IMR-90 (cell line): ENCODE data around the gene LDB1. TPM values are rescaled to one million over a fixed set of nuclear protein-coding genes. Genes with fewer than 3 reads are reported as not detected.

Experiments
- ATAC-seq: fragments of 200-7000 bp; cut with Tn5 transposase; 2 replicates; pipeline ENCODE4 v1.9.1; 2020; ENCODE audit warnings: low read depth, mild to moderate bottlenecking, moderate library complexity
- BruUV-seq: library from RNA; stranded (reverse); fragments of 400-500 nt; replicated peaks from 2 replicates; lab custom pipeline; 2021; lab: Mats Ljungman, UMichigan
- CTCF ChIA-PET: fragments of 300-600 bp; formaldehyde crosslinking; extraction: SDS; loops from one replicate; lab custom pipeline; 2021; ENCODE audit warnings: antibody characterized with exemption; lab: Yijun Ruan, JAX
- POLR2A ChIA-PET: fragments of 300-600 bp; sonication (Branson Sonifier 250); formaldehyde crosslinking; loops from one replicate; lab custom pipeline; 2022; ENCODE audit warnings: antibody characterized with exemption; ENCODE audit not compliant: unreplicated experiment; lab: Charles Lee
- DNase-seq: peaks from one replicate; pipeline ENCODE4 v3.0.0; 2013
- H2AFZ ChIP-seq: replicated peaks from 2 replicates; pipeline ENCODE3; 2013; ENCODE audit warnings: low read length, mild to moderate bottlenecking; ENCODE audit not compliant: poor library complexity
- H2AK5ac ChIP-seq: 2 replicates; pipeline ENCODE4 v1.6.1; 2013; ENCODE audit warnings: low read depth, low read length, inconsistent platforms
- H2AK9ac ChIP-seq: replicated peaks from 2 replicates; pipeline ENCODE3; 2013; ENCODE audit warnings: mild to moderate bottlenecking, low read depth, low read length, moderate library complexity; ENCODE audit not compliant: poor library complexity
- H2BK120ac ChIP-seq: 2 replicates; pipeline ENCODE4 v1.6.1; 2013; ENCODE audit warnings: low read depth, low read length, inconsistent platforms
- H2BK15ac ChIP-seq: 3 replicates; pipeline ENCODE4 v1.6.1; 2013; ENCODE audit warnings: low read depth, low read length, inconsistent platforms
- H2BK20ac ChIP-seq: 2 replicates; pipeline ENCODE4 v1.6.1; 2013; ENCODE audit warnings: low read depth, mild to moderate bottlenecking, inconsistent platforms, low read length, moderate library complexity
- H2BK5ac ChIP-seq: 2 replicates; pipeline ENCODE4 v1.6.1; 2013; ENCODE audit warnings: mild to moderate bottlenecking, low read depth, low read length, inconsistent platforms; ENCODE audit not compliant: poor library complexity, severe bottlenecking
- H3K14ac ChIP-seq: replicated peaks from 2 replicates; pipeline ENCODE4 v1.6.1; 2013; ENCODE audit warnings: low read depth, low read length, inconsistent platforms
- H3K18ac ChIP-seq: 2 replicates; pipeline ENCODE4 v1.6.1; 2013; ENCODE audit warnings: low read depth, low read length, control low read depth
- H3K23ac ChIP-seq: 2 replicates; pipeline ENCODE4 v1.6.1; 2013; ENCODE audit warnings: low read depth, low read length, inconsistent platforms
- H3K27ac ChIP-seq: 2 replicates; pipeline ENCODE4 v1.5.1; 2013; ENCODE audit warnings: mild to moderate bottlenecking, control low read depth, low read length; ENCODE audit not compliant: insufficient read depth
- H3K27me3 ChIP-seq: 2 replicates; pipeline ENCODE4 v1.6.1; 2013; ENCODE audit warnings: low read length; ENCODE audit not compliant: control insufficient read depth, insufficient read depth
- H3K36me3 ChIP-seq: 2 replicates; pipeline ENCODE4 v1.6.1; 2013; ENCODE audit warnings: low read length, mixed read lengths; ENCODE audit not compliant: control insufficient read depth, insufficient read depth
- H3K4ac ChIP-seq: 2 replicates; pipeline ENCODE4 v1.6.1; 2013; ENCODE audit warnings: low read depth, low read length, inconsistent platforms
- H3K4me1 ChIP-seq: 2 replicates; pipeline ENCODE4 v1.6.1; 2013; ENCODE audit warnings: low read length, mixed read lengths; ENCODE audit not compliant: control insufficient read depth, insufficient read depth
- H3K4me2 ChIP-seq: 2 replicates; pipeline ENCODE4 v1.6.1; 2013; ENCODE audit warnings: low read depth, mild to moderate bottlenecking, control low read depth, low read length, moderate library complexity
- H3K4me3 ChIP-seq: 2 replicates; pipeline ENCODE4 v1.5.1; 2013; ENCODE audit warnings: low read depth, mild to moderate bottlenecking, control low read depth, low read length, moderate library complexity; ENCODE audit not compliant: insufficient read depth
- H3K56ac ChIP-seq: 2 replicates; pipeline ENCODE4 v1.6.1; 2013; ENCODE audit warnings: low read length, inconsistent platforms; ENCODE audit not compliant: insufficient read depth; ENCODE audit errors: extremely low read depth
- H3K79me1 ChIP-seq, 2 experiments: 2 replicates each; pipeline ENCODE4 v1.6.1; 2013; ENCODE audit warnings: low read length in 2 of 2, inconsistent platforms in 1 of 2, low read depth in 1 of 2
- H3K9ac ChIP-seq: 2 replicates; pipeline ENCODE4 v1.6.1; 2013; ENCODE audit warnings: low read depth, low read length, control low read depth
- H3K9me1 ChIP-seq: 2 replicates; pipeline ENCODE4 v1.6.1; 2013; ENCODE audit warnings: low read length, inconsistent platforms; ENCODE audit not compliant: insufficient read depth
- H3K9me3 ChIP-seq: 2 replicates; pipeline ENCODE4 v1.6.1; 2013; ENCODE audit warnings: low read length; ENCODE audit not compliant: control insufficient read depth, insufficient read depth
- H4K20me1 ChIP-seq: 2 replicates; pipeline ENCODE4 v1.6.1; 2013; ENCODE audit warnings: low read length, inconsistent platforms; ENCODE audit not compliant: insufficient read depth
- H4K5ac ChIP-seq: 2 replicates; pipeline ENCODE4 v1.6.1; 2013; ENCODE audit warnings: mild to moderate bottlenecking, low read depth, low read length, control low read depth
- H4K8ac ChIP-seq, 2 experiments: 2 replicates each; pipeline ENCODE4 v1.6.1; 2013; ENCODE audit warnings: low read depth in 2 of 2, low read length in 2 of 2, control low read depth in 1 of 2, inconsistent platforms in 1 of 2
- H4K91ac ChIP-seq: 2 replicates; pipeline ENCODE4 v1.6.1; 2013; ENCODE audit warnings: low read depth, low read length, inconsistent platforms; ENCODE audit not compliant: insufficient read depth
- BHLHE40 ChIP-seq: fragments of 150-350 bp; IDR thresholded peaks from 2 replicates; pipeline ENCODE4 v1.6.1; 2016; ENCODE audit warnings: mild to moderate bottlenecking, low read depth, low read length
- CEBPB ChIP-seq: IDR thresholded peaks from 2 replicates; pipeline ENCODE4 v1.6.1; 2012; ENCODE audit warnings: low read depth, low read length, improper control_type of control experiment
- CHD1 ChIP-seq: IDR thresholded peaks from 2 replicates; pipeline ENCODE4 v1.6.1; 2012; ENCODE audit warnings: low read depth, low read length, improper control_type of control experiment
- CTCF ChIP-seq: conservative IDR thresholded peaks from 2 replicates; pipeline ENCODE4 v1.5.1; 2012; ENCODE audit warnings: mild to moderate bottlenecking, low read depth, low read length, improper control_type of control experiment
- ELK1 ChIP-seq: fragments of 150-350 bp; IDR thresholded peaks from 2 replicates; pipeline ENCODE4 v1.6.1; 2016; ENCODE audit warnings: low read depth, mild to moderate bottlenecking, low read length, moderate library complexity, borderline replicate concordance
- FOS ChIP-seq: fragments of 150-350 bp; IDR thresholded peaks from 2 replicates; pipeline ENCODE4 v1.6.1; 2016; ENCODE audit warnings: low read depth, low read length
- MAFK ChIP-seq: IDR thresholded peaks from 2 replicates; pipeline ENCODE4 v1.6.1; 2012; ENCODE audit warnings: low read depth, low read length, improper control_type of control experiment
- MAZ ChIP-seq: IDR thresholded peaks from 2 replicates; pipeline ENCODE4 v1.6.1; 2012; ENCODE audit warnings: low read depth, mild to moderate bottlenecking, low read length, improper control_type of control experiment, moderate library complexity, borderline replicate concordance
- MXI1 ChIP-seq: IDR thresholded peaks from 2 replicates; pipeline ENCODE4 v1.6.1; 2012; ENCODE audit warnings: low read depth, mild to moderate bottlenecking, low read length, moderate library complexity, borderline replicate concordance
- NFE2L2 ChIP-seq: fragments of 150-350 bp; IDR thresholded peaks from 2 replicates; pipeline ENCODE4 v1.6.1; 2016; ENCODE audit warnings: low read depth, mild to moderate bottlenecking, low read length
- POLR2A ChIP-seq: IDR thresholded peaks from 2 replicates; pipeline ENCODE4 v1.6.1; 2012; ENCODE audit warnings: mild to moderate bottlenecking, low read depth, low read length
- RAD21 ChIP-seq: IDR thresholded peaks from 2 replicates; pipeline ENCODE4 v1.6.1; 2012; ENCODE audit warnings: low read length, improper control_type of control experiment
- RCOR1 ChIP-seq: IDR thresholded peaks from 2 replicates; pipeline ENCODE4 v1.6.1; 2012; ENCODE audit warnings: mild to moderate bottlenecking, low read length, improper control_type of control experiment; ENCODE audit not compliant: insufficient replicate concordance
- RFX5 ChIP-seq: IDR thresholded peaks from 2 replicates; pipeline ENCODE4 v1.8.0; 2012; ENCODE audit warnings: low read depth, mild to moderate bottlenecking, low read length, moderate library complexity
- SMC3 ChIP-seq: fragments of 150-350 bp; IDR thresholded peaks from 2 replicates; pipeline ENCODE4 v1.6.1; 2016; ENCODE audit warnings: low read depth, mild to moderate bottlenecking, antibody characterized with exemption, low read length, moderate library complexity
- USF2 ChIP-seq: fragments of 150-350 bp; IDR thresholded peaks from 2 replicates; pipeline ENCODE4 v1.6.1; 2017; ENCODE audit warnings: mild to moderate bottlenecking, antibody characterized with exemption, low read length, low read depth
- WGBS, 2 experiments: methylation state at CpG; one replicate each; pipeline versions ENCODE4 v1.1.5 to v1.1.7; 2013; ENCODE audit warnings: missing lambda C conversion rate in 2 of 2; ENCODE audit not compliant: insufficient read length in 1 of 2; ENCODE audit errors: extremely low coverage in 2 of 2; 5-methylcytosine and 5-hydroxymethylcytosine counted together
- dilution Hi-C: fragments of 300-500 bp; cut with HindIII; formaldehyde crosslinking; loops from one replicate; pipeline ENCODE4 v1.14.3; 2018; ENCODE audit warnings: low sequenced_read_pairs; ENCODE audit not compliant: unreplicated experiment
- in situ Hi-C: fragments of 300-500 bp; cut with MboI; formaldehyde crosslinking; loops from 3 replicates; pipeline ENCODE4 v1.14.3; 2019; ENCODE audit warnings: low sequenced_read_pairs, inconsistent platforms, mixed read lengths
- intact Hi-C: fragments of 100-400 bp; cut with micrococcal nuclease; formaldehyde crosslinking; loops from 2 replicates; pipeline ENCODE4 v1.10.0; 2022
- polyA plus RNA-seq, 3 experiments: library from polyadenylated mRNA; depleted of rRNA; stranded (reverse); fragments of >200 nt; gene quantifications; 2 replicates each; pipeline ENCODE4 v1.2.3, GENCODE V29; 2012; ENCODE audit warnings: low replicate concordance in 1 of 3
- total RNA-seq: library from RNA; depleted of rRNA; stranded (reverse); fragments of >200 nt; gene quantifications from 2 replicates; pipeline ENCODE4 v1.2.3, GENCODE V29; 2012

The LDB1 gene
- total and polyA plus RNA-seq, 2 of the 4 experiments (the other 2 are of a cell fraction) = 47.9 to 92.4 TPM

- no peak for ATAC-seq
- H3K4ac ChIP-seq = no peak overlapping the region
- no peak overlapping the region for H3K56ac ChIP-seq
- in situ Hi-C loops (no loop called here), dilution Hi-C loops (no loop called here), intact Hi-C loops (no loop called here)
- H3K9me3 ChIP-seq = no peaks in the 10 kb centered on the region
- H3K36me3 ChIP-seq = peaks cover 53% of the 10 kb centered on the region
- no peak overlapping the region for H3K4me2 ChIP-seq
- no peak overlapping the region for H4K91ac ChIP-seq
- H2AFZ ChIP-seq = no peak overlapping the region
- no peak overlapping the region for H3K18ac ChIP-seq
- H4K20me1 ChIP-seq = peaks cover 69% of the 10 kb centered on the region
- H3K27me3 ChIP-seq = no peaks in the 10 kb centered on the region
- H2BK5ac ChIP-seq = no peak overlapping the region
- CTCF ChIA-PET = no interaction called here
- POLR2A ChIA-PET = no interaction called here
- no peak overlapping the region for H4K5ac ChIP-seq
- H3K4me3 ChIP-seq = no peak overlapping the region
- BruUV-seq = no TSS peak
- peaks cover 17% of the 10 kb centered on the region for H3K4me1 ChIP-seq
- 76% methylated on average over 5 of the region's 12 CpGs; no CpG with 5 or more reads in 1 of the 2 experiments for WGBS, 2 experiments
- no peak overlapping the region for H2AK9ac ChIP-seq
- no peak overlapping the region for H3K23ac ChIP-seq
- no peak overlapping the region for H4K8ac ChIP-seq
- H3K14ac ChIP-seq = no peak overlapping the region
- H3K9ac ChIP-seq = no peak overlapping the region
- no peak overlapping the region for H2BK120ac ChIP-seq
- DNase-seq = no peak
- H2BK20ac ChIP-seq = no peak overlapping the region
- peaks cover 25 to 82% of the 10 kb centered on the region in 2 experiments for H3K79me1 ChIP-seq
- H2AK5ac ChIP-seq = no peak overlapping the region
- no peak for TF ChIP-seq MAFK
- no peak for TF ChIP-seq BHLHE40
- TF ChIP-seq MAZ = no peak
- TF ChIP-seq POLR2A = no peak
- no peak for TF ChIP-seq NFE2L2
- no peak for TF ChIP-seq RAD21
- no peak for TF ChIP-seq RCOR1
- no peak for TF ChIP-seq FOS
- TF ChIP-seq SMC3 = no peak
- TF ChIP-seq ELK1 = no peak
- TF ChIP-seq CHD1 = no peak
- TF ChIP-seq CTCF = no peak
- TF ChIP-seq MXI1 = no peak
- no peak for TF ChIP-seq USF2
- no peak for TF ChIP-seq RFX5
- TF ChIP-seq CEBPB = no peak
- H3K27ac ChIP-seq = no peak overlapping the region
- H2BK15ac ChIP-seq = no peak overlapping the region
- peaks cover 28% of the 10 kb centered on the region for H3K9me1 ChIP-seq
Observed at GRCh38 chr10:102111276-102111675, 8.9 kb downstream of the LDB1 start.
